ENCODE measurements around the gene SLC12A1. TPM values are rescaled to one million over a fixed set of nuclear protein-coding genes. Genes with fewer than 3 reads are reported as not detected.
A peak's percentile ranks its signal among the peaks of the same experiment; 100 is the strongest.

SLC12A1 gene
- total RNA-seq, 2 donors from 2014 or later: not detected

DNA sequence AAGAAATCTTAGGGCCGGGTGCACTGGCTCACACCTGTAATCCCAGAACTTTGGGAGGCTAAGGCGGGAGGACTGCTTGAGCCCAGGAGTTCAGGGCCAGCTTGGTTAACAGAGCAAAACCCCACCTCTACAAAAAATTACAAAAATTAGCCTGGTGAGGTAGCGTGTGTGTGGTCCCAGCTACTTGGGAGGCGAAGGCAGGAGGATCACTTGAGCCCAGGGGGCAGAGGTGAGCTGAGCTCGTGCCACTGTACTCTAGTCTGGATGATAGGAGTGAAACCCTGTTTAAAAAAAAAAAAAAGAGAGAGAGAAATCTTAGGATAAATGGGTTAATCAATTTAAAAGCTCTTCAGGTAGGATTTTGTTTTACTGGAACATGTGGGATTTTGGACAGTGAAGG is 93.9 kb downstream of the SLC12A1 start:
- 71 to 79% methylated on average over 4 to 5 of the region's 5 CpGs for WGBS, 2 experiments (ENCODE audit: insufficient coverage in 1 of 2, insufficient read length in 1 of 2)
- peak; percentile 62 for TF ChIP-seq CTCF (conservative IDR thresholded peaks at IDR 0.05)
- no peaks in the 10 kb centered on the region for H3K36me3 ChIP-seq (ENCODE audit: control insufficient read depth, insufficient read depth, low read length)
- Mint-ChIP-seq H3K9me3 (peaks cover 1% of the 10 kb centered on the region), H3K4me1 (peaks cover 41% of the 10 kb centered on the region), H3K36me3 (ENCODE audit: low read depth) (no peaks in the 10 kb centered on the region), H3K27ac (no peak overlapping the region), H3K4me3 (no peak overlapping the region), H3K27me3 (ENCODE audit: insufficient read depth) (no peaks in the 10 kb centered on the region)
- no peak overlapping the region for H3K27ac ChIP-seq (ENCODE audit: low read depth, low read length)
- H3K27me3 ChIP-seq (ENCODE audit: control insufficient read depth, insufficient read depth, low read length, poor library complexity, severe bottlenecking): no peaks in the 10 kb centered on the region
- no peak overlapping the region for H3K9ac ChIP-seq (ENCODE audit: extremely low read depth, low read length, poor library complexity, severe bottlenecking)
- no peaks in the 10 kb centered on the region for H3K9me3 ChIP-seq (ENCODE audit: control insufficient read depth, low read length)
- peaks cover 19% of the 10 kb centered on the region for H3K4me1 ChIP-seq (ENCODE audit: control insufficient read depth, insufficient read depth, low read length)
- no peak overlapping the region for H3K4me3 ChIP-seq (ENCODE audit: low read length)
- peak; percentile 71 for DNase-seq

DNA sequence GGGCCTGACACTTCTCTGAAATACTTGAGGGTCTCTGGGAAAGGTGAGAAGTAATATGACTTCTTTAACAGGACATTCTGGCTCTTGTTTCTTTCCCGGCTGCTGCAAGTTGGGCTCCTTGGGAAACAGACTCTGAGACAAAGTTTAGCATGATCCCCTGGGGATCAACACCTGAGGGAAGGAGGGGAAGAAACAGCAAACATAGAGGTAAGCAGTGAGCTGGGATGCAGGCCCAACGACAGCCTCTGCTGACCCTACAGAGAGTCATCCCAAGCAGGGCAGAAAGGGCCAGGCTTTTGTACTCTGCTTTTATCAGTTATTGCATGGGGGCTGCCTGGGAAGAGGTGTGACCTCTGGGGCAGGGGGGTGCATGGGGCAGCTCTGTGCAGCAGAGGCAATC is 98.3 kb downstream of the SLC12A1 start:
- Mint-ChIP-seq H3K9me3 (peaks cover 1% of the 10 kb centered on the region), H3K4me1 (peaks cover 30% of the 10 kb centered on the region), H3K27ac (peak overlapping the region; percentile 25), H3K36me3 (ENCODE audit: low read depth) (no peaks in the 10 kb centered on the region), H3K4me3 (no peak overlapping the region), H3K27me3 (ENCODE audit: insufficient read depth) (no peaks in the 10 kb centered on the region)
- DNase-seq: peak; percentile 73
- H3K4me1 ChIP-seq (ENCODE audit: control insufficient read depth, insufficient read depth, low read length): peaks cover 7% of the 10 kb centered on the region
- no peaks in the 10 kb centered on the region for H3K27me3 ChIP-seq (ENCODE audit: control insufficient read depth, insufficient read depth, low read length, poor library complexity, severe bottlenecking)
- H3K4me3 ChIP-seq (ENCODE audit: low read length): no peak overlapping the region
- H3K9ac ChIP-seq (ENCODE audit: extremely low read depth, low read length, poor library complexity, severe bottlenecking): no peak overlapping the region
- no peak overlapping the region for H3K27ac ChIP-seq (ENCODE audit: low read depth, low read length)
- no peak for TF ChIP-seq CTCF (conservative IDR thresholded peaks at IDR 0.05)
- 73 to 83% methylated on average over 2 of the region's 2 CpGs for WGBS, 2 experiments (ENCODE audit: insufficient coverage in 1 of 2, insufficient read length in 1 of 2)
- H3K36me3 ChIP-seq (ENCODE audit: control insufficient read depth, insufficient read depth, low read length): no peaks in the 10 kb centered on the region
- no peaks in the 10 kb centered on the region for H3K9me3 ChIP-seq (ENCODE audit: control insufficient read depth, low read length)

DNA sequence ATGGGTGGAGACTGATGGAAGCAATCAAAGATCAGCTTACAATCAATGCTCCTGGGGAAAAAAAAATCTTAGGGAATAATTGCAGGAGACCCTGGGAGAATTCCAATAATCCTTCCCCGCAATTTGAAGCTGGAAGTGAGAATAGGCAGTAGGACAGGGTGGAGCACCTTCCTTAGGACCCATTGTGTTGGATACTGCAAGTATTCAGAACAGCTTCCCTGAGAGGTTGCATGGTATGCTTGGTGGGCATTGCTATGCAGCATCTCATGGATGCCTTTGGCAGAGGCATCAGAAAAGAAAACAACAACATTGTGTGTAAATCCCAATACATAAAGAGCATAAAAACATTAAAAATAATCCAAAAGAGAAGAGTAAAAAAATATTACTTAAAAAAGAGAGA is 100.5 kb downstream of the SLC12A1 start:
- H3K27ac ChIP-seq (ENCODE audit: low read depth, low read length): no peak overlapping the region
- no peaks in the 10 kb centered on the region for H3K36me3 ChIP-seq (ENCODE audit: control insufficient read depth, insufficient read depth, low read length)

More for the DNA sequence above, 100.5 kb downstream of the SLC12A1 start:
- Mint-ChIP-seq H3K36me3 (ENCODE audit: low read depth) (no peaks in the 10 kb centered on the region), H3K27me3 (ENCODE audit: insufficient read depth) (no peaks in the 10 kb centered on the region), H3K27ac (no peak overlapping the region), H3K4me3 (no peak overlapping the region), H3K9me3 (peaks cover 1% of the 10 kb centered on the region), H3K4me1 (peaks cover 21% of the 10 kb centered on the region)
- no peak for DNase-seq
- H3K9me3 ChIP-seq (ENCODE audit: control insufficient read depth, low read length): no peaks in the 10 kb centered on the region
- H3K9ac ChIP-seq (ENCODE audit: extremely low read depth, low read length, poor library complexity, severe bottlenecking): no peak overlapping the region
- TF ChIP-seq CTCF (conservative IDR thresholded peaks at IDR 0.05): no peak
- 70 to 79% methylated on average over 1 of the region's 1 CpG for WGBS, 2 experiments (ENCODE audit: insufficient coverage in 1 of 2, insufficient read length in 1 of 2)
- peaks cover 7% of the 10 kb centered on the region for H3K4me1 ChIP-seq (ENCODE audit: control insufficient read depth, insufficient read depth, low read length)
- H3K27me3 ChIP-seq (ENCODE audit: control insufficient read depth, insufficient read depth, low read length, poor library complexity, severe bottlenecking): no peaks in the 10 kb centered on the region
- H3K4me3 ChIP-seq (ENCODE audit: low read length): no peak overlapping the region

Measured in endodermal cell (in vitro differentiated cells).